PC-3 (cell line): ENCODE measurements around the gene TMEM184B. TPM values are rescaled to one million over a fixed set of nuclear protein-coding genes. Genes with fewer than 3 reads are reported as not detected.

ENCODE experiments used
- ATAC-seq: fragments of 200-7000 bp; cut with Tn5 transposase; 2 replicates; pipeline ENCODE4 v1.9.1; 2020; ENCODE audit warnings: mild to moderate bottlenecking, moderate library complexity
- BruUV-seq: library from RNA; stranded (reverse); fragments of 400-500 nt; replicated peaks from 2 replicates; lab custom pipeline; 2021; lab: Mats Ljungman, UMichigan
- CTCF ChIA-PET: fragments of 300-600 bp; sonication (Branson Sonifier 250); formaldehyde crosslinking; loops from one replicate; lab custom pipeline; 2022; ENCODE audit warnings: antibody characterized with exemption; lab: Charles Lee
- POLR2A ChIA-PET: fragments of 300-600 bp; sonication (Branson Sonifier 250); formaldehyde crosslinking; loops from one replicate; lab custom pipeline; 2022; ENCODE audit warnings: antibody characterized with exemption; ENCODE audit not compliant: unreplicated experiment; lab: Charles Lee
- DNase-seq: peaks from one replicate; pipeline ENCODE4 v3.0.0-alpha.2; 2015
- H2AFZ ChIP-seq: fragments of 300-600 bp; sonication (generic); 2 replicates; pipeline ENCODE4 v1.6.0; 2016; ENCODE audit warnings: antibody characterized with exemption, low read length
- H3F3A ChIP-seq: fragments of 300-600 bp; sonication (generic); one replicate; pipeline ENCODE4 v1.6.0; 2017; ENCODE audit warnings: antibody characterized with exemption, low read length, control low read depth, mild to moderate bottlenecking; ENCODE audit not compliant: unreplicated experiment
- H3K27ac ChIP-seq: fragments of 300-600 bp; sonication (generic); 2 replicates; pipeline ENCODE4 v1.5.1; 2016; ENCODE audit warnings: mild to moderate bottlenecking, low read length
- H3K27me3 ChIP-seq: fragments of 300-600 bp; sonication (generic); 2 replicates; pipeline ENCODE4 v1.6.1; 2016; ENCODE audit warnings: low read length, mixed read lengths
- H3K36me3 ChIP-seq: fragments of 300-600 bp; sonication (generic); 2 replicates; pipeline ENCODE4 v1.6.1; 2016; ENCODE audit warnings: low read depth, mixed run types, low read length, mixed read lengths
- H3K4me1 ChIP-seq: fragments of 300-600 bp; sonication (generic); 2 replicates; pipeline ENCODE4 v1.5.1; 2016; ENCODE audit warnings: low read length; ENCODE audit not compliant: insufficient read depth
- H3K4me2 ChIP-seq: fragments of 300-600 bp; sonication (generic); 2 replicates; pipeline ENCODE4 v1.6.0; 2016; ENCODE audit warnings: low read length
- H3K4me3 ChIP-seq: fragments of 300-600 bp; sonication (generic); 2 replicates; pipeline ENCODE4 v1.5.1; 2016; ENCODE audit warnings: mild to moderate bottlenecking, low read length, mixed read lengths
- H3K79me2 ChIP-seq: fragments of 300-600 bp; sonication (generic); 2 replicates; pipeline ENCODE4 v1.6.1; 2017; ENCODE audit warnings: low read length, mixed read lengths
- H3K9ac ChIP-seq: fragments of 300-600 bp; sonication (generic); 2 replicates; pipeline ENCODE4 v1.6.0; 2016; ENCODE audit warnings: mild to moderate bottlenecking, low read length
- H3K9me2 ChIP-seq: fragments of 300-600 bp; sonication (generic); replicated peaks from 2 replicates; pipeline ENCODE4 v1.6.1; 2016; ENCODE audit warnings: mixed run types, low read length, mixed read lengths
- H3K9me3 ChIP-seq: fragments of 300-600 bp; sonication (generic); 2 replicates; pipeline ENCODE4 v1.6.1; 2016; ENCODE audit warnings: low read length, mixed read lengths
- H4K20me1 ChIP-seq: fragments of 300-600 bp; sonication (generic); 2 replicates; pipeline ENCODE4 v1.6.1; 2016; ENCODE audit warnings: low read length, mixed read lengths
- EZH2 ChIP-seq: fragments of 300-600 bp; sonication (generic); IDR thresholded peaks from one replicate; pipeline ENCODE4 v1.6.1; 2017; ENCODE audit warnings: antibody characterized with exemption, mild to moderate bottlenecking, low read length; ENCODE audit not compliant: unreplicated experiment
- EZH2phosphoT487 ChIP-seq: fragments of 300-600 bp; sonication (generic); IDR thresholded peaks from 2 replicates; pipeline ENCODE4 v1.6.1; 2018; ENCODE audit warnings: mild to moderate bottlenecking, antibody characterized with exemption, low read length, borderline replicate concordance
- intact Hi-C: fragments of 100-400 bp; cut with micrococcal nuclease; formaldehyde crosslinking; loops from 2 replicates; pipeline ENCODE4 v1.9.0; 2023
- total RNA-seq: library from RNA; depleted of rRNA; stranded (reverse); fragments of >200 nt; gene quantifications from 2 replicates; pipeline ENCODE4 v1.2.3, GENCODE V29; 2014
- TF ChIP-seq, protein P1 (sequence below): fragments of 300-600 bp; sonication (generic); conservative IDR thresholded peaks from 2 replicates; pipeline ENCODE4 v1.5.1; 2017; ENCODE audit warnings: antibody characterized with exemption, low read depth, mild to moderate bottlenecking, low read length

TMEM184B gene
- total RNA-seq, 1 experiment from 2014 or later = 37.5 TPM

DNA sequence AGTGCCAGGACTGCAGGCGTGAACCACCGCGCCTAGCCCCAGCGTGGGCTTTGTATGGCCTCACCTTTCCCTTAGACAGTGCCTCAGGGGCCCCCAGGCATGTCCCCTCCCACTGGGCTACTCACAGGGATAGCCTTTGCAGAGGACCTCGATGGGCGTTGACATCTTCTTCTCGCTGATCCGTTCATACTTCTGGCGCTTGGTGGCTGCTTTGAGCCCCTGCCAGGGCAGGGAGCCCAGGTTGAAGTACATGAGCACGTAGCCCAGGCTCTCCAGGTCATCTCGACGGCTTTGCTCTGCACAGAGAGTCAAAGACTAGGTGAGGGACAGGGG is 26.9 kb upstream of the TMEM184B start:
- DNase-seq (no peak), ATAC-seq (no peak)
- no TSS peak for BruUV-seq
- Histone ChIP-seq H3K9ac (peak overlapping the region; percentile 84), H3K9me3 (no peaks in the 10 kb centered on the region), H3F3A (peaks cover 3% of the 10 kb centered on the region), H3K4me2 (peak overlapping the region; percentile 56), H3K36me3 (peaks cover 74% of the 10 kb centered on the region), H3K79me2 (peaks cover 39% of the 10 kb centered on the region), H4K20me1 (peaks cover 11% of the 10 kb centered on the region; the same call in 1 of the 2 replicates), H3K27ac (peak overlapping the region; percentile 99), H2AFZ (no peak overlapping the region), H3K9me2 (no peaks in the 10 kb centered on the region), H3K4me1 (peaks cover 35% of the 10 kb centered on the region), H3K27me3 (no peaks in the 10 kb centered on the region), H3K4me3 (no peak overlapping the region)
- TF ChIP-seq EZH2phosphoT487 (no peak), EZH2 (no peak)
- TF ChIP-seq, protein P1, sequence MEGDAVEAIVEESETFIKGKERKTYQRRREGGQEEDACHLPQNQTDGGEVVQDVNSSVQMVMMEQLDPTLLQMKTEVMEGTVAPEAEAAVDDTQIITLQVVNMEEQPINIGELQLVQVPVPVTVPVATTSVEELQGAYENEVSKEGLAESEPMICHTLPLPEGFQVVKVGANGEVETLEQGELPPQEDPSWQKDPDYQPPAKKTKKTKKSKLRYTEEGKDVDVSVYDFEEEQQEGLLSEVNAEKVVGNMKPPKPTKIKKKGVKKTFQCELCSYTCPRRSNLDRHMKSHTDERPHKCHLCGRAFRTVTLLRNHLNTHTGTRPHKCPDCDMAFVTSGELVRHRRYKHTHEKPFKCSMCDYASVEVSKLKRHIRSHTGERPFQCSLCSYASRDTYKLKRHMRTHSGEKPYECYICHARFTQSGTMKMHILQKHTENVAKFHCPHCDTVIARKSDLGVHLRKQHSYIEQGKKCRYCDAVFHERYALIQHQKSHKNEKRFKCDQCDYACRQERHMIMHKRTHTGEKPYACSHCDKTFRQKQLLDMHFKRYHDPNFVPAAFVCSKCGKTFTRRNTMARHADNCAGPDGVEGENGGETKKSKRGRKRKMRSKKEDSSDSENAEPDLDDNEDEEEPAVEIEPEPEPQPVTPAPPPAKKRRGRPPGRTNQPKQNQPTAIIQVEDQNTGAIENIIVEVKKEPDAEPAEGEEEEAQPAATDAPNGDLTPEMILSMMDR = no peak
- CTCF ChIA-PET = no interaction called here
- POLR2A ChIA-PET = no interaction called here
- intact Hi-C loops = loop anchor here (2.0 kb wide), 1 partner anchor 19 kb away; no protein-coding TSS in a partner anchor

DNA sequence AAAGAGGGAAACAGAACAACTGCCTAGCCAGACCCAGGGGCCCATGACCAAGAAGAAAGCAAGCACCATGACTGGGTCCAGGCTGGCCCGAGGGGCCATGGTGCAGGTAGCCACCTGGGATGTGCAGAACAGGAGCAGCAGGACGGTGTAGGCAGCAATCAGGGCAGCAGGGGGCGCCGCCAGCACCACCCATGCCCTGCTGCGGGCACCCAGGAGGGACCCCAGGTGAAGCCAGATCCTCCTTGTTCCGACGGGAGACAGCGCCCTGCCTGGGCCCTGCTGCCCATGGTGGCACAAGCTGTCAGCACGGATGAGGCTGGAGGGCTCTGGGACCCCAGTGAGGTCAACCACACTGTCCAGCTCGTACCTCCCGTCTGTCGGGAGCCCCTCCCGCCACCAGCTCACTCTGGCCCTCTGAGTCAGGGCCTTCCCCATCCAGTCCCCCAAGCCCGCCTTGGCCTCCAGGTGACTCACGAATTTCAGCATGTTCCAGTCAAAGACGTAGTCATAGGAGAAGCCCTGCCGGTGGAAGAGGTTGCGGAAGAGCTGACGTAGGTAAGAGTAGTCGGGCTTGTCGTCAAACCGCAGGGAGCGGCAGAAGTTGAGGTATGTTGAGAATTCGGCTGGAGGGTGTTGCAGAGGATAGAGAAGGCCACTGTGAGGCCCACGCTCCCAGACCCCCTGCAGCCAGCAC is 25.6 kb upstream of the TMEM184B start:
- peaks cover 3% of the 10 kb centered on the region for H3F3A ChIP-seq
- POLR2A ChIA-PET = interaction anchor here (1.1 kb wide), 1 partner anchor 80 kb away, joined by 4 read pairs; no protein-coding TSS in a partner anchor

More for the DNA sequence above, 25.6 kb upstream of the TMEM184B start:
- peak overlapping the region; percentile 84 for H3K9ac ChIP-seq
- DNase-seq (peak; percentile 99), ATAC-seq (peak; percentile 90)
- H3K4me2 ChIP-seq = peak overlapping the region; percentile 64
- 0 out of 2 replicates have a peak, but pooled peaks cover under 1% of the 10 kb centered on the region for H4K20me1 ChIP-seq
- no peaks in the 10 kb centered on the region for H3K27me3 ChIP-seq
- H2AFZ ChIP-seq = no peak overlapping the region
- TF ChIP-seq EZH2phosphoT487 (no peak), EZH2 (no peak)
- TF ChIP-seq, protein P1 = peak; percentile 65
- no TSS peak for BruUV-seq
- CTCF ChIA-PET = no interaction called here
- H3K9me3 ChIP-seq = no peaks in the 10 kb centered on the region
- H3K27ac ChIP-seq = peak overlapping the region; percentile 99
- intact Hi-C loops = loop anchor here (2.0 kb wide), 1 partner anchor 20 kb away; no protein-coding TSS in a partner anchor
- peaks cover 27% of the 10 kb centered on the region for H3K79me2 ChIP-seq
- no peak overlapping the region for H3K4me3 ChIP-seq
- H3K4me1 ChIP-seq = peaks cover 35% of the 10 kb centered on the region
- no peaks in the 10 kb centered on the region for H3K9me2 ChIP-seq
- H3K36me3 ChIP-seq = peaks cover 65% of the 10 kb centered on the region
